HepG2 (cell line): ENCODE measurements around the gene LRRC4. TPM values are rescaled to one million over a fixed set of nuclear protein-coding genes. Genes with fewer than 3 reads are reported as not detected.

ENCODE experiments used
- ATAC-seq: fragments of 200-7000 bp; cut with Tn5 transposase; 3 replicates; pipeline ENCODE4 v1.9.1; 2020; ENCODE audit warnings: mild to moderate bottlenecking, moderate library complexity
- BruUV-seq: library from RNA; stranded (reverse); fragments of 400-500 nt; replicated peaks from 2 replicates; lab custom pipeline; 2021; lab: Mats Ljungman, UMichigan
- CTCF ChIA-PET: fragments of 300-600 bp; formaldehyde crosslinking; extraction: SDS; loops from one replicate; lab custom pipeline; 2021; ENCODE audit warnings: low total read pairs, inconsistent platforms, low intra/inter-chr PET ratio; lab: Yijun Ruan, JAX
- POLR2A ChIA-PET: fragments of 350-600 bp; sonication (Branson Sonifier 250); formaldehyde crosslinking; loops from one replicate; lab custom pipeline; 2020; ENCODE audit warnings: antibody characterized with exemption, inconsistent platforms; lab: Yijun Ruan, JAX
- DNase-seq: peaks from one replicate; pipeline ENCODE4 v3.0.0-alpha.2; 2015; ENCODE audit warnings: low spot score
- FAIRE-seq: peaks from 3 replicates; lab custom pipeline; 2011; peaks lifted over from hg19 to GRCh38; lab: Jason Lieb, UNC
- H2AFZ ChIP-seq: one replicate; pipeline ENCODE4 v1.6.1; 2011; ENCODE audit warnings: low read length, inconsistent platforms
- H3K27ac ChIP-seq: fragments of 300-600 bp; 3 replicates; pipeline ENCODE4 v1.8.0; 2011; ENCODE audit warnings: mixed run types, mild to moderate bottlenecking, mixed read lengths, low read length, inconsistent platforms; ENCODE audit not compliant: insufficient read depth; ENCODE audit errors: extremely low read length
- H3K27me3 ChIP-seq, 2 experiments: fragments of 200-600 bp in 1 of 2; 2 replicates in 1 of 2; 3 replicates in 1 of 2; pipeline versions ENCODE4 v1.6.0 to v1.8.0; 2011; ENCODE audit warnings: low read length in 2 of 2, mild to moderate bottlenecking in 2 of 2, moderate library complexity in 2 of 2, inconsistent platforms in 1 of 2; ENCODE audit not compliant: insufficient read depth in 2 of 2, control insufficient read depth in 1 of 2
- H3K36me3 ChIP-seq, 2 experiments: fragments of 200-600 bp in 1 of 2; replicated peaks in 1 of 2; 2 replicates in 1 of 2; 3 replicates in 1 of 2; pipeline versions ENCODE4 v1.5.1 to v1.8.0; 2011; ENCODE audit warnings: low read length in 2 of 2, inconsistent platforms in 1 of 2; ENCODE audit not compliant: insufficient read depth in 2 of 2, control insufficient read depth in 1 of 2
- H3K4me1 ChIP-seq: 2 replicates; pipeline ENCODE4 v1.5.1; 2012; ENCODE audit warnings: low read length, inconsistent platforms; ENCODE audit not compliant: insufficient read depth
- H3K4me2 ChIP-seq: 2 replicates; pipeline ENCODE4 v1.6.0; 2011; ENCODE audit warnings: low read depth, low read length, inconsistent platforms
- H3K4me3 ChIP-seq, 3 experiments: fragments of 200-600 bp in 1 of 3; sonication (generic), shearing (Covaris generic) in 1 of 3; replicated peaks in 1 of 3; 2 replicates each; pipeline ENCODE4 v1.5.1; 2011 to 2016; ENCODE audit warnings: low read length in 3 of 3, inconsistent platforms in 2 of 3, low read depth in 2 of 3, mild to moderate bottlenecking in 2 of 3, control low read depth in 1 of 3, mixed read lengths in 1 of 3; ENCODE audit not compliant: insufficient read depth in 1 of 3
- H3K79me2 ChIP-seq: one replicate; pipeline ENCODE4 v1.6.1; 2011; ENCODE audit warnings: low read length, inconsistent platforms; ENCODE audit not compliant: insufficient read depth
- H3K9ac ChIP-seq: 2 replicates; pipeline ENCODE4 v1.6.0; 2011; ENCODE audit warnings: mild to moderate bottlenecking, low read depth, low read length, inconsistent platforms; ENCODE audit not compliant: insufficient read depth
- H3K9me3 ChIP-seq: 2 replicates; pipeline ENCODE4 v1.5.1; 2012; ENCODE audit warnings: mild to moderate bottlenecking, low read length
- H4K20me1 ChIP-seq: 2 replicates; pipeline ENCODE4 v1.6.0; 2011; ENCODE audit warnings: inconsistent platforms, mild to moderate bottlenecking, low read length, moderate library complexity; ENCODE audit not compliant: insufficient read depth
- ASH2L ChIP-seq: fragments of 300-600, 200-600 bp; sonication (generic); IDR thresholded peaks from 2 replicates; pipeline ENCODE4 v1.7.0; 2017; ENCODE audit warnings: low read depth, mild to moderate bottlenecking, moderate library complexity, mixed read lengths, low read length; ENCODE audit not compliant: insufficient read length
- ATF1 ChIP-seq: IDR thresholded peaks from 2 replicates; pipeline ENCODE4 v1.6.1; 2016; ENCODE audit warnings: mild to moderate bottlenecking, control low read depth
- CREM ChIP-seq, 2 experiments: sonication (generic) in 1 of 2; formaldehyde crosslinking in 1 of 2; IDR thresholded peaks; 2 replicates each; pipeline versions ENCODE4 v1.4.0 to v1.6.1; 2016 to 2020; ENCODE audit warnings: antibody characterized with exemption in 1 of 2, mild to moderate bottlenecking in 1 of 2, missing genetic modification reagents in 1 of 2
- HMG20A ChIP-seq: IDR thresholded peaks from 2 replicates; pipeline ENCODE4 v1.6.1; 2016; ENCODE audit warnings: borderline replicate concordance
- HNRNPH1 ChIP-seq: fragments of 200-400 bp; formaldehyde crosslinking; optimal IDR thresholded peaks from 2 replicates; pipeline ENCODE3; 2017; ENCODE audit warnings: mild to moderate bottlenecking, low read depth, low read length
- HOXA9 ChIP-seq: sonication (generic); formaldehyde crosslinking; IDR thresholded peaks from 2 replicates; pipeline ENCODE4 v1.8.1; 2022; ENCODE audit warnings: missing genetic modification reagents, mild to moderate bottlenecking, moderate library complexity, borderline replicate concordance
- MED1 ChIP-seq: sonication (generic); formaldehyde crosslinking; IDR thresholded peaks from 2 replicates; pipeline ENCODE4 v1.4.0; 2020; ENCODE audit warnings: missing genetic modification reagents
- RXRA ChIP-seq: sonication (generic); formaldehyde crosslinking; IDR thresholded peaks from 2 replicates; pipeline ENCODE4 v1.5.1; 2020; ENCODE audit warnings: missing genetic modification reagents
- SAFB2 ChIP-seq: sonication (generic); formaldehyde crosslinking; IDR thresholded peaks from 2 replicates; pipeline ENCODE4 v1.5.1; 2020; ENCODE audit warnings: missing genetic modification reagents, low read depth, mild to moderate bottlenecking, borderline replicate concordance
- SOX5 ChIP-seq: IDR thresholded peaks from 2 replicates; pipeline ENCODE4 v1.6.1; 2016; ENCODE audit warnings: borderline replicate concordance
- SOX6 ChIP-seq, 2 experiments: fragments of 450-650 bp in 1 of 2; sonication (generic) in 1 of 2; formaldehyde crosslinking in 1 of 2; IDR thresholded peaks; 2 replicates each; pipeline versions ENCODE4 v1.4.0 to v1.6.1; 2017 to 2020; ENCODE audit warnings: antibody characterized with exemption in 1 of 2, mild to moderate bottlenecking in 1 of 2, missing genetic modification reagents in 1 of 2
- SRSF9 ChIP-seq: fragments of 200-400 bp; formaldehyde crosslinking; IDR thresholded peaks from 2 replicates; pipeline ENCODE4 v1.6.1; 2018; ENCODE audit warnings: borderline replicate concordance, mild to moderate bottlenecking, low read depth, low read length; ENCODE audit not compliant: insufficient read depth, poor library complexity, severe bottlenecking
- TEAD3 ChIP-seq: optimal IDR thresholded peaks from 2 replicates; pipeline ENCODE3; 2016; ENCODE audit warnings: borderline replicate concordance
- THAP11 ChIP-seq: IDR thresholded peaks from 2 replicates; pipeline ENCODE4 v1.6.1; 2016; ENCODE audit warnings: missing biosample characterization, missing genetic modification reagents
- UBTF ChIP-seq: sonication (generic); formaldehyde crosslinking; IDR thresholded peaks from 2 replicates; pipeline ENCODE4 v1.4.0; 2020; ENCODE audit warnings: mild to moderate bottlenecking, missing genetic modification reagents
- ZFP37 ChIP-seq: sonication (generic); formaldehyde crosslinking; IDR thresholded peaks from 2 replicates; pipeline ENCODE4 v1.4.0; 2020; ENCODE audit warnings: missing genetic modification reagents, borderline replicate concordance
- ZNF3 ChIP-seq: IDR thresholded peaks from 2 replicates; pipeline ENCODE4 v1.7.0; 2017; ENCODE audit warnings: inconsistent platforms
- ZNF501 ChIP-seq: sonication (generic); formaldehyde crosslinking; IDR thresholded peaks from 2 replicates; pipeline ENCODE4 v1.5.1; 2020; ENCODE audit warnings: mild to moderate bottlenecking, moderate library complexity, missing genetic modification reagents
- ZNF550 ChIP-seq: sonication (generic); formaldehyde crosslinking; IDR thresholded peaks from 2 replicates; pipeline ENCODE4 v1.4.0; 2020; ENCODE audit warnings: mild to moderate bottlenecking, missing genetic modification reagents, borderline replicate concordance
- ZNF563 ChIP-seq: sonication (generic); formaldehyde crosslinking; IDR thresholded peaks from 2 replicates; pipeline ENCODE4 v1.8.0; 2022; ENCODE audit warnings: mild to moderate bottlenecking, moderate library complexity, missing genetic modification reagents
- WGBS: methylation state at CpG from one replicate; pipeline ENCODE4 v1.1.6; 2017; ENCODE audit warnings: low lambda C conversion rate; 5-methylcytosine and 5-hydroxymethylcytosine counted together
- in situ Hi-C: cut with HindIII; loops from 2 replicates; pipeline ENCODE4 v1.10.0; 2017; ENCODE audit warnings: low pct_unique_long_range_greater_than_20kb; ENCODE audit not compliant: extremely low pct_ligation_motif_present
- intact Hi-C: fragments of 100-400 bp; cut with micrococcal nuclease; formaldehyde crosslinking; loops from one replicate; pipeline ENCODE4 v1.10.0; 2022; ENCODE audit not compliant: unreplicated experiment
- polyA plus RNA-seq, 8 experiments: library from polyadenylated mRNA; depleted of rRNA in 3 of 8; stranded (reverse) in 7 of 8; unstranded in 1 of 8; fragments of >200 nt; fragmentation: Illumina TruSeq in 4 of 8; extraction: Trizol in 4 of 8; gene quantifications; 2 replicates each; pipeline versions ENCODE4 v1.2.1 to v1.2.3, GENCODE V29; 2011 to 2016; ENCODE audit warnings: low read depth in 4 of 8, missing spikeins in 1 of 8, mixed read lengths in 1 of 8; ENCODE audit not compliant: insufficient read depth in 1 of 8
- total RNA-seq, 5 experiments: library from RNA; depleted of rRNA; stranded (reverse); fragments of >200 nt; fragmentation: Illumina TruSeq; extraction: Trizol; gene quantifications; 2 replicates each; pipeline ENCODE4 v1.2.3, GENCODE V29; 2016; ENCODE audit warnings: low read depth in 1 of 5
- TF ChIP-seq, protein P1 (sequence below): IDR thresholded peaks from 2 replicates; pipeline ENCODE4 v1.6.1; 2012; ENCODE audit warnings: inconsistent platforms
- TF ChIP-seq, protein P2 (sequence below): sonication (generic); formaldehyde crosslinking; IDR thresholded peaks from 2 replicates; pipeline ENCODE4 v1.5.0; 2020; ENCODE audit warnings: mild to moderate bottlenecking, missing genetic modification reagents

LRRC4 gene
- total and polyA plus RNA-seq, 2 of the 13 experiments (the other 11 are each of a cell fraction or from before 2014, with no cell fraction given) = not detected

- no TSS peak for BruUV-seq
- intact Hi-C loops = loop anchor here (10.0 kb wide), 1 partner anchor 101 kb away; no protein-coding TSS in a partner anchor
- Histone ChIP-seq H3K9me3 (no peaks in the 10 kb centered on the region), H3K9ac (no peak overlapping the region), H3K79me2 (no peaks in the 10 kb centered on the region), H3K36me3 (peaks cover 6 to 29% of the 10 kb centered on the region in 2 experiments; a peak in 3 of 5 replicates), H2AFZ (no peak overlapping the region), H3K4me2 (peak overlapping the region; percentile 45), H3K27me3 (no peaks in the 10 kb centered on the region), H3K4me3 (no peak overlapping the region), H3K27ac (peak overlapping the region; percentile 50), H4K20me1 (peaks cover 11% of the 10 kb centered on the region), H3K4me1 (peaks cover 53% of the 10 kb centered on the region)
- ATAC-seq = peak; percentile 79
- CTCF ChIA-PET = no interaction called here
- POLR2A ChIA-PET = interaction anchor here (1.0 kb wide), 2 partner anchors 9 to 338 kb away, joined by 3 to 4 read pairs; partner anchors contain the start of gene RBM28
- DNase-seq = peak; percentile 87
- in situ Hi-C loops = no loop called here
- WGBS = 7% methylated on average over 2 of the region's 3 CpGs
- peak; percentile 86 for FAIRE-seq
- TF ChIP-seq ZFP37 (CRISPR knock-in tag) (no peak), TEAD3 (CRISPR knock-in tag) (peak; percentile 61), ZNF3 (CRISPR knock-in tag) (no peak), CREM (IDR thresholded peaks at IDR 0.05) (peak; percentile 24; the same call in 1 of the 2 replicates), CREM (CRISPR knock-in tag; IDR thresholded peaks at IDR 0.05) (no peak), ATF1 (CRISPR knock-in tag) (no peak), ZNF550 (no peak), ZNF501 (CRISPR knock-in tag) (no peak), SAFB2 (CRISPR knock-in tag) (no peak), HOXA9 (no peak), UBTF (CRISPR knock-in tag) (no peak), HNRNPH1 (no peak), THAP11 (no peak), SOX6 (IDR thresholded peaks at IDR 0.05) (no peak), SOX6 (CRISPR knock-in tag; IDR thresholded peaks at IDR 0.05) (peak; percentile 94), HMG20A (peak; percentile 32; the same call in 1 of the 2 replicates), ZNF563 (CRISPR knock-in tag) (no peak), SRSF9 (no peak), MED1 (no peak), SOX5 (CRISPR knock-in tag) (peak; percentile 80; the same call in 1 of the 2 replicates), RXRA (CRISPR knock-in tag) (peak; percentile 76), ASH2L (peak; percentile 67)
- TF ChIP-seq, protein P1, sequence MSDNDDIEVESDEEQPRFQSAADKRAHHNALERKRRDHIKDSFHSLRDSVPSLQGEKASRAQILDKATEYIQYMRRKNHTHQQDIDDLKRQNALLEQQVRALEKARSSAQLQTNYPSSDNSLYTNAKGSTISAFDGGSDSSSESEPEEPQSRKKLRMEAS = peak; percentile 61; the same call in 1 of the 2 replicates
- TF ChIP-seq, protein P2, sequence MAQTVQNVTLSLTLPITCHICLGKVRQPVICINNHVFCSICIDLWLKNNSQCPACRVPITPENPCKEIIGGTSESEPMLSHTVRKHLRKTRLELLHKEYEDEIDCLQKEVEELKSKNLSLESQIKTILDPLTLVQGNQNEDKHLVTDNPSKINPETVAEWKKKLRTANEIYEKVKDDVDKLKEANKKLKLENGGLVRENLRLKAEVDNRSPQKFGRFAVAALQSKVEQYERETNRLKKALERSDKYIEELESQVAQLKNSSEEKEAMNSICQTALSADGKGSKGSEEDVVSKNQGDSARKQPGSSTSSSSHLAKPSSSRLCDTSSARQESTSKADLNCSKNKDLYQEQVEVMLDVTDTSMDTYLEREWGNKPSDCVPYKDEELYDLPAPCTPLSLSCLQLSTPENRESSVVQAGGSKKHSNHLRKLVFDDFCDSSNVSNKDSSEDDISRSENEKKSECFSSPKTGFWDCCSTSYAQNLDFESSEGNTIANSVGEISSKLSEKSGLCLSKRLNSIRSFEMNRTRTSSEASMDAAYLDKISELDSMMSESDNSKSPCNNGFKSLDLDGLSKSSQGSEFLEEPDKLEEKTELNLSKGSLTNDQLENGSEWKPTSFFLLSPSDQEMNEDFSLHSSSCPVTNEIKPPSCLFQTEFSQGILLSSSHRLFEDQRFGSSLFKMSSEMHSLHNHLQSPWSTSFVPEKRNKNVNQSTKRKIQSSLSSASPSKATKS (CRISPR knock-in tag) = no peak
These were observed 25.5 kb downstream of the LRRC4 start for GRCh38 chr7:128005759-128006159.
